Activated B cell treated with CpG ODN at 0.5 μM for 24 hours (primary cell): Measurements from ENCODE around the gene TMEM178B. TPM values are rescaled to one million over a fixed set of nuclear protein-coding genes. Genes with fewer than 3 reads are reported as not detected.
"Not testable (repeated sequence)": the region's sequence is repeated elsewhere in the genome, so short reads cannot be mapped to it uniquely, and the experiment has no call there.

ENCODE experiments used
- ATAC-seq: fragments of 200-7000 bp; cut with Tn5 transposase; one replicate; pipeline ENCODE4 v1.10.0; 2021; ENCODE audit warnings: low read depth, mild to moderate bottlenecking, moderate library complexity
- CTCF ChIA-PET: fragments of 350-600 bp; sonication (Branson Sonifier 250); formaldehyde crosslinking; loops from one replicate; lab custom pipeline; 2021; ENCODE audit warnings: antibody characterized with exemption; lab: Charles Lee
- POLR2A ChIA-PET: fragments of 350-600 bp; sonication (Branson Sonifier 250); formaldehyde crosslinking; loops from one replicate; lab custom pipeline; 2021; ENCODE audit warnings: antibody characterized with exemption; lab: Charles Lee
- DNase-seq: peaks from one replicate; pipeline ENCODE4 v3.0.0; 2022
- H3K27ac Mint-ChIP-seq: one replicate; pipeline ENCODE4 v1.8.0; 2020; ENCODE audit warnings: mixed read lengths
- H3K27me3 Mint-ChIP-seq: one replicate; pipeline ENCODE4 v1.8.0; 2021; ENCODE audit warnings: mixed read lengths
- H3K36me3 Mint-ChIP-seq: one replicate; pipeline ENCODE4 v1.8.0; 2021; ENCODE audit warnings: low read depth, mixed read lengths
- H3K4me1 Mint-ChIP-seq: one replicate; pipeline ENCODE4 v1.8.0; 2021; ENCODE audit warnings: mixed read lengths
- H3K4me3 Mint-ChIP-seq: one replicate; pipeline ENCODE4 v1.8.0; 2020; ENCODE audit warnings: mild to moderate bottlenecking, mixed read lengths
- H3K9me3 Mint-ChIP-seq: one replicate; pipeline ENCODE4 v1.8.0; 2020; ENCODE audit warnings: mixed read lengths
- CTCF ChIP-seq: fragments of 200-600 bp; IDR thresholded peaks from one replicate; pipeline ENCODE4 v1.8.0; 2022; ENCODE audit warnings: antibody characterized with exemption, mild to moderate bottlenecking
- intact Hi-C: fragments of 100-400 bp; cut with micrococcal nuclease; formaldehyde crosslinking; loops from one replicate; pipeline ENCODE4 v1.15.1; 2024
- total RNA-seq: library from RNA; stranded (reverse); gene quantifications from 2 replicates; pipeline ENCODE4 v1.2.3, GENCODE V29; 2022

TMEM178B gene
- total RNA-seq, 1 donor from 2014 or later = 0.49 TPM

- Mint-ChIP-seq H3K27me3 (no peaks in the 10 kb centered on the region), H3K4me3 (no peak overlapping the region), H3K27ac (no peak overlapping the region), H3K4me1 (no peaks in the 10 kb centered on the region), H3K9me3 (no peaks in the 10 kb centered on the region), H3K36me3 (no peaks in the 10 kb centered on the region)
- ChIA-PET CTCF (no interaction called here), POLR2A (no interaction called here)
- TF ChIP-seq CTCF = no peak
- intact Hi-C loops = no loop called here
- ATAC-seq (no peak), DNase-seq (no peak)
These were observed 326.5 kb downstream of the TMEM178B start for GRCh38 chr7:141400356-141400755.

GRCh38 chr7:141402277-141402996 lies 328.6 kb downstream of the TMEM178B start:
- no peak overlapping the region for H3K27ac Mint-ChIP-seq
- H3K9me3 Mint-ChIP-seq = no peaks in the 10 kb centered on the region
- ChIA-PET CTCF (no interaction called here), POLR2A (no interaction called here)
- no peak for DNase-seq
- no peak for TF ChIP-seq CTCF
- no peaks in the 10 kb centered on the region for H3K27me3 Mint-ChIP-seq
- intact Hi-C loops = no loop called here
- no peak overlapping the region for H3K4me3 Mint-ChIP-seq
- no peaks in the 10 kb centered on the region for H3K36me3 Mint-ChIP-seq
- H3K4me1 Mint-ChIP-seq = no peaks in the 10 kb centered on the region
- no peak for ATAC-seq

- H3K4me1 Mint-ChIP-seq, intact Hi-C loops, H3K27me3 Mint-ChIP-seq, ATAC-seq, H3K36me3 Mint-ChIP-seq, CTCF ChIA-PET, DNase-seq, POLR2A ChIA-PET, H3K4me3 Mint-ChIP-seq, H3K9me3 Mint-ChIP-seq, H3K27ac Mint-ChIP-seq: not testable (repeated sequence)
These were observed 330.0 kb downstream of the TMEM178B start for GRCh38 chr7:141403846-141404245.

- ChIA-PET POLR2A (no interaction called here), CTCF (no interaction called here)
- H3K4me1 Mint-ChIP-seq = no peaks in the 10 kb centered on the region
- TF ChIP-seq CTCF = no peak
- H3K36me3 Mint-ChIP-seq = no peaks in the 10 kb centered on the region
- intact Hi-C loops = no loop called here
- H3K27ac Mint-ChIP-seq = no peak overlapping the region
- H3K4me3 Mint-ChIP-seq = no peak overlapping the region
- DNase-seq (no peak), ATAC-seq (no peak)
- no peaks in the 10 kb centered on the region for H3K27me3 Mint-ChIP-seq
- no peaks in the 10 kb centered on the region for H3K9me3 Mint-ChIP-seq
These were observed 332.5 kb downstream of the TMEM178B start for GRCh38 chr7:141406347-141406746.

GRCh38 chr7:141407893-141408292 lies 334.0 kb downstream of the TMEM178B start:
- DNase-seq (no peak), ATAC-seq (no peak)
- ChIA-PET POLR2A (no interaction called here), CTCF (no interaction called here)
- intact Hi-C loops = no loop called here
- H3K4me1 Mint-ChIP-seq = no peaks in the 10 kb centered on the region
- H3K36me3 Mint-ChIP-seq = no peaks in the 10 kb centered on the region
- H3K27me3 Mint-ChIP-seq = peaks cover 2% of the 10 kb centered on the region
- H3K27ac Mint-ChIP-seq = no peak overlapping the region
- no peak for TF ChIP-seq CTCF
- no peaks in the 10 kb centered on the region for H3K9me3 Mint-ChIP-seq
- no peak overlapping the region for H3K4me3 Mint-ChIP-seq

- intact Hi-C loops = no loop called here
- ATAC-seq (no peak), DNase-seq (no peak)
- POLR2A ChIA-PET = no interaction called here
- Mint-ChIP-seq H3K4me3 (no peak overlapping the region), H3K27ac (no peak overlapping the region), H3K36me3 (no peaks in the 10 kb centered on the region), H3K9me3 (no peaks in the 10 kb centered on the region), H3K4me1 (no peaks in the 10 kb centered on the region), H3K27me3 (peaks cover 2% of the 10 kb centered on the region)
- CTCF ChIA-PET = no interaction called here
- no peak for TF ChIP-seq CTCF
These were observed 334.6 kb downstream of the TMEM178B start for GRCh38 chr7:141408440-141408839.
